SK-N-SH treated with all-trans-retinoic acid at 6 μM for 48 hours (cell line): ENCODE results near the gene GPR45.

Source experiments
- ARNTL ChIP-seq: fragments of 450-650 bp; formaldehyde crosslinking; IDR thresholded peaks from 2 replicates; pipeline ENCODE4 v1.5.0; 2020; ENCODE audit warnings: low read depth, mild to moderate bottlenecking, moderate library complexity, borderline replicate concordance
- CSDC2 ChIP-seq: fragments of 250-450 bp; sonication (Bioruptor Pico); IDR thresholded peaks from 2 replicates; pipeline ENCODE4 v1.5.0; 2020; ENCODE audit warnings: mild to moderate bottlenecking, moderate library complexity
- GLIS3 ChIP-seq: fragments of 250-450 bp; sonication (Bioruptor Pico); IDR thresholded peaks from 2 replicates; pipeline ENCODE4 v1.5.0; 2020; ENCODE audit warnings: mild to moderate bottlenecking, moderate library complexity
- RARB ChIP-seq: fragments of 250-450 bp; sonication (Bioruptor Pico); IDR thresholded peaks from 2 replicates; pipeline ENCODE4 v1.8.0; 2021; ENCODE audit warnings: mild to moderate bottlenecking, moderate library complexity
- TCF4 ChIP-seq: fragments of 250-450 bp; sonication (Bioruptor Pico); IDR thresholded peaks from 2 replicates; pipeline ENCODE4 v1.8.0; 2021; ENCODE audit warnings: mild to moderate bottlenecking, moderate library complexity, borderline replicate concordance
- TF ChIP-seq, protein P1 (sequence below): fragments of 250-450 bp; sonication (Bioruptor Pico); IDR thresholded peaks from 2 replicates; pipeline ENCODE4 v1.5.0; 2020; ENCODE audit warnings: mild to moderate bottlenecking, moderate library complexity
- TF ChIP-seq, protein P2 (sequence below): fragments of 250-450 bp; sonication (Bioruptor Pico); IDR thresholded peaks from 2 replicates; pipeline ENCODE4 v1.8.0; 2020; ENCODE audit warnings: mild to moderate bottlenecking, moderate library complexity, borderline replicate concordance

DNA sequence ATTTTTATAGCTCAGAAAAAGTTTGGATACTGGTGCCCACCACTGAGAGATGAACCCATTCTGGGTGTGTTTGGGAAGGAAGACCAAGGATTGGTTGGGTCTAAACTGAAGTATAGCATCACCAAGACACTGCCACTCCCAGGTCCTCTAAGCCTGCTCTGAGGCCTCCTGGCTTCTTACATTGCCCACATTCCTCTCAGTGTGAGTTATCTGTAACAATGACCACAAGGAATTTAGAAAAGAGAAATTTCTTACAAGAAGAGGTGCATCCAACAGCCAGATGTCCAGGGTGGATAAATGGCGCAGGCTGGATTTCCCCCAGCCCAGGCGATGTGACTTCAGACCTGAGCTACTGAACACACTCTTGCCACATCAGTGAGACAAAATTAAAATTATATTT, 1.6 kb upstream of the GPR45 start:
- TF ChIP-seq ARNTL (no peak), RARB (CRISPR knock-in tag) (no peak), CSDC2 (CRISPR knock-in tag) (no peak), GLIS3 (no peak), TCF4 (CRISPR knock-in tag) (no peak)
- TF ChIP-seq, protein P1, sequence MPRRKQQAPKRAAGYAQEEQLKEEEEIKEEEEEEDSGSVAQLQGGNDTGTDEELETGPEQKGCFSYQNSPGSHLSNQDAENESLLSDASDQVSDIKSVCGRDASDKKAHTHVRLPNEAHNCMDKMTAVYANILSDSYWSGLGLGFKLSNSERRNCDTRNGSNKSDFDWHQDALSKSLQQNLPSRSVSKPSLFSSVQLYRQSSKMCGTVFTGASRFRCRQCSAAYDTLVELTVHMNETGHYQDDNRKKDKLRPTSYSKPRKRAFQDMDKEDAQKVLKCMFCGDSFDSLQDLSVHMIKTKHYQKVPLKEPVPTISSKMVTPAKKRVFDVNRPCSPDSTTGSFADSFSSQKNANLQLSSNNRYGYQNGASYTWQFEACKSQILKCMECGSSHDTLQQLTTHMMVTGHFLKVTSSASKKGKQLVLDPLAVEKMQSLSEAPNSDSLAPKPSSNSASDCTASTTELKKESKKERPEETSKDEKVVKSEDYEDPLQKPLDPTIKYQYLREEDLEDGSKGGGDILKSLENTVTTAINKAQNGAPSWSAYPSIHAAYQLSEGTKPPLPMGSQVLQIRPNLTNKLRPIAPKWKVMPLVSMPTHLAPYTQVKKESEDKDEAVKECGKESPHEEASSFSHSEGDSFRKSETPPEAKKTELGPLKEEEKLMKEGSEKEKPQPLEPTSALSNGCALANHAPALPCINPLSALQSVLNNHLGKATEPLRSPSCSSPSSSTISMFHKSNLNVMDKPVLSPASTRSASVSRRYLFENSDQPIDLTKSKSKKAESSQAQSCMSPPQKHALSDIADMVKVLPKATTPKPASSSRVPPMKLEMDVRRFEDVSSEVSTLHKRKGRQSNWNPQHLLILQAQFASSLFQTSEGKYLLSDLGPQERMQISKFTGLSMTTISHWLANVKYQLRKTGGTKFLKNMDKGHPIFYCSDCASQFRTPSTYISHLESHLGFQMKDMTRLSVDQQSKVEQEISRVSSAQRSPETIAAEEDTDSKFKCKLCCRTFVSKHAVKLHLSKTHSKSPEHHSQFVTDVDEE (CRISPR knock-in tag) = no peak
- TF ChIP-seq, protein P2, sequence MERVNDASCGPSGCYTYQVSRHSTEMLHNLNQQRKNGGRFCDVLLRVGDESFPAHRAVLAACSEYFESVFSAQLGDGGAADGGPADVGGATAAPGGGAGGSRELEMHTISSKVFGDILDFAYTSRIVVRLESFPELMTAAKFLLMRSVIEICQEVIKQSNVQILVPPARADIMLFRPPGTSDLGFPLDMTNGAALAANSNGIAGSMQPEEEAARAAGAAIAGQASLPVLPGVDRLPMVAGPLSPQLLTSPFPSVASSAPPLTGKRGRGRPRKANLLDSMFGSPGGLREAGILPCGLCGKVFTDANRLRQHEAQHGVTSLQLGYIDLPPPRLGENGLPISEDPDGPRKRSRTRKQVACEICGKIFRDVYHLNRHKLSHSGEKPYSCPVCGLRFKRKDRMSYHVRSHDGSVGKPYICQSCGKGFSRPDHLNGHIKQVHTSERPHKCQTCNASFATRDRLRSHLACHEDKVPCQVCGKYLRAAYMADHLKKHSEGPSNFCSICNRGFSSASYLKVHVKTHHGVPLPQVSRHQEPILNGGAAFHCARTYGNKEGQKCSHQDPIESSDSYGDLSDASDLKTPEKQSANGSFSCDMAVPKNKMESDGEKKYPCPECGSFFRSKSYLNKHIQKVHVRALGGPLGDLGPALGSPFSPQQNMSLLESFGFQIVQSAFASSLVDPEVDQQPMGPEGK (CRISPR knock-in tag) = no peak
